ENCODE results near the gene TNS4.

- TF ChIP-seq EZH2phosphoT487 (IDR thresholded peaks at IDR 0.05; ENCODE audit: insufficient read depth, low read depth), result no peak
- TF ChIP-seq EZH2 (IDR thresholded peaks at IDR 0.05; ENCODE audit: insufficient read depth, poor library complexity, severe bottlenecking), result no peak
These were observed 43.2 kb downstream of the TNS4 start for GRCh38 chr17:40457964-40458791.

All from GM23248 (cell line).